ENCODE results near the gene PITPNB.

PITPNB gene

DNA sequence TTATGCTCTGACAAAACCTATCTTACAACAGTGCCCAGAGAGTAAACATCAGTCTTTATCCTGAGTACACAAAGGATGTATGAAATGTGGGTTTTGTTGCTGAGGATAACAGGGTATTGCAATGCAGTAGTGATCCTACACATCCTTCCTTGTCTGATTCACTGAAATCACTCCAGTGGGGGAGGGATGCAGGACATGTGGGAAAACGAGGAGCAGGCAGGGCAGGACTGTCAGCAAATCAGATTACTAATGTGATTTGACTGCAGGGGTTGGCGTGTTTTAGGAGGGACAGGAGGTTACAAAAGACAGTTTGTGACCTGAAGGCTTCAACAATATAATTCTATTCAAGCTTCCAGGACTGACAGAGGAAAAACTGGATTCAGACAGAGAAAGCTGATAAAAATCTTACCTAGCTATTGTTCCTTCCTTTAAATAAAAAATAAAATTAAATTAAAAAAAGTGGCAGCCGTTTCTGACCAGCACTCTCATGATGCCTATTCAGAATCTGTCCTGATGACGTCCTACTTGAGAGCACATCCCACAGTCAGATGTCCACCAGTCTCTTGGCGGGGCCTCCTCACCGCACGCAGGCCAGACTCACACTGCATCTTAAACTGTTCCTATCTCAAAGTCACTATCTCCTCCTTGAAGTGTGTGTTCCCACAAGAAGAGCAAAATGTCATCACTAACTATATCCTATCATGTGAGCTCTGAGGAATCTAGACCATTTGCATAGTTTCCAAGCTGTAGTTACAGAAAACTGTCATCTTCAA, 66.9 kb downstream of the PITPNB start:
- Histone ChIP-seq H3K4me2 (ENCODE audit: low read length) (no peak overlapping the region), H3K9me2 (replicated peaks; ENCODE audit: control insufficient read depth, low read length) (no peaks in the 10 kb centered on the region), H3K79me2 (ENCODE audit: control insufficient read depth, low read length) (no peaks in the 10 kb centered on the region), H3K4me3 (ENCODE audit: low read length) (no peak overlapping the region), H4K20me1 (ENCODE audit: control insufficient read depth, insufficient read depth, low read depth, low read length) (no peaks in the 10 kb centered on the region), H3F3A (ENCODE audit: control insufficient read depth, insufficient read depth) (no peaks in the 10 kb centered on the region), H3K27ac (ENCODE audit: low read depth, low read length) (no peak overlapping the region), H3K27me3 (ENCODE audit: control insufficient read depth, low read length) (no peaks in the 10 kb centered on the region), H3K4me1 (ENCODE audit: control insufficient read depth, low read length) (no peaks in the 10 kb centered on the region), H3K9me3 (ENCODE audit: control insufficient read depth, insufficient read depth, low read length) (no peaks in the 10 kb centered on the region), H3K36me3 (ENCODE audit: control insufficient read depth, low read length) (peaks cover 75% of the 10 kb centered on the region)
- TF ChIP-seq CTCF (IDR thresholded peaks at IDR 0.05; ENCODE audit: low read depth, low read length, poor library complexity, severe bottlenecking) (no peak), EZH2phosphoT487 (IDR thresholded peaks at IDR 0.05; ENCODE audit: borderline replicate concordance, low read length) (no peak)

DNA sequence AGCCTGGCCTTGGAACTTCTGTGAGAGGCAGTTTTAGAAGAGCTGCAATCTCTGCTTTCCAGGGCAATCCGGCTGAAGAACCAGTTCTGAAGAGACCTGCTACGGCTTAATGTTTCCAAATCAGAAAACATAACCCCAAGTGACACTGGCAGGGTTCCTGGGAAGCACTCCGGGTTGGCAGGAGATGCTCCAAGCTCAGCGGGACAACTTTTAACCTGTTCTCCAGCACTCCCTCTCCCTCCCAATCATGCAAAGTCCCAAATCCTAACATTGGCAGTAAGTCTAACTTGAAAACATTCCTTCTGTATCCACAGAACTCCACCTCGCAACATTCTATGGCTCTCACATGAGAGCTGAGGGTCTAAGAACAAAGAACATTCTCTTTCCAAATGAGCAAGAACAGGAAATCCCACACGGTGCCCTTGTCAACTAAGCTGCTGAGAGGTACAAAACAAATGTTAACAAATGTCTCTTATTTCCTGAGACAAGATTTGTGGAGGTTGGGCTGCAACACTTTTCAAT, 69.0 kb downstream of the PITPNB start:
- Histone ChIP-seq H3K9me3 (ENCODE audit: control insufficient read depth, insufficient read depth, low read length) (no peaks in the 10 kb centered on the region), H3F3A (ENCODE audit: control insufficient read depth, insufficient read depth) (no peaks in the 10 kb centered on the region), H3K4me3 (ENCODE audit: low read length) (no peak overlapping the region), H3K79me2 (ENCODE audit: control insufficient read depth, low read length) (no peaks in the 10 kb centered on the region), H3K27me3 (ENCODE audit: control insufficient read depth, low read length) (no peaks in the 10 kb centered on the region), H3K4me2 (ENCODE audit: low read length) (no peak overlapping the region), H3K36me3 (ENCODE audit: control insufficient read depth, low read length) (peaks cover 56% of the 10 kb centered on the region), H3K4me1 (ENCODE audit: control insufficient read depth, low read length) (no peaks in the 10 kb centered on the region), H3K9me2 (replicated peaks; ENCODE audit: control insufficient read depth, low read length) (no peaks in the 10 kb centered on the region), H4K20me1 (ENCODE audit: control insufficient read depth, insufficient read depth, low read depth, low read length) (no peaks in the 10 kb centered on the region), H3K27ac (ENCODE audit: low read depth, low read length) (no peak overlapping the region)
- TF ChIP-seq EZH2phosphoT487 (IDR thresholded peaks at IDR 0.05; ENCODE audit: borderline replicate concordance, low read length) (no peak), CTCF (IDR thresholded peaks at IDR 0.05; ENCODE audit: low read depth, low read length, poor library complexity, severe bottlenecking) (no peak)

DNA sequence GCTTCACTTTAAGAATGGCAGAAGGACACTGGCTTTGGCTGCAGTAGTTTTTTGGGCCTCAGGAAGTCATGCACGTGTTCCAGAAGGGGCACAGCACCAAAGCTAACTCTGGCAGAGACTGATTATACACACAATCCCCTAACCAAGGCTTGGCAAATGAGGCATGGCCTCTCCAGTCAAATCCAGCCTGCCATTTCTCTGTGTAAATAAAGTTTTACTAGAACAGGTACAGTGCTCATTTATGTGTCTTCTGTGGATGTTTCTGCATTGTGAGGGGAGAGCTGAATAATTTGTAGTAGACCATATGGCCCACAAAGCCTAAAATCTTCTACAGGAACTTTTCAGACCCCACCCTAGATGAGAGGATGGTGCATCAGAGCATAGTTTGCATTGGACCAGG, 71.1 kb downstream of the PITPNB start:
- Histone ChIP-seq H3K79me2 (ENCODE audit: control insufficient read depth, low read length) (no peaks in the 10 kb centered on the region), H4K20me1 (ENCODE audit: control insufficient read depth, insufficient read depth, low read depth, low read length) (no peaks in the 10 kb centered on the region), H3K4me2 (ENCODE audit: low read length) (no peak overlapping the region), H3F3A (ENCODE audit: control insufficient read depth, insufficient read depth) (no peaks in the 10 kb centered on the region), H3K9me2 (replicated peaks; ENCODE audit: control insufficient read depth, low read length) (no peaks in the 10 kb centered on the region), H3K9me3 (ENCODE audit: control insufficient read depth, insufficient read depth, low read length) (no peaks in the 10 kb centered on the region), H3K36me3 (ENCODE audit: control insufficient read depth, low read length) (peaks cover 37% of the 10 kb centered on the region), H3K4me1 (ENCODE audit: control insufficient read depth, low read length) (no peaks in the 10 kb centered on the region), H3K27ac (ENCODE audit: low read depth, low read length) (no peak overlapping the region), H3K4me3 (ENCODE audit: low read length) (no peak overlapping the region), H3K27me3 (ENCODE audit: control insufficient read depth, low read length) (no peaks in the 10 kb centered on the region)
- TF ChIP-seq EZH2phosphoT487 (IDR thresholded peaks at IDR 0.05; ENCODE audit: borderline replicate concordance, low read length) (no peak), CTCF (IDR thresholded peaks at IDR 0.05; ENCODE audit: low read depth, low read length, poor library complexity, severe bottlenecking) (no peak)
